ENCODE measurements around the gene ADGRG6. TPM values are rescaled to one million over a fixed set of nuclear protein-coding genes. Genes with fewer than 3 reads are reported as not detected.

Gene ADGRG6
- total and polyA plus RNA-seq, 9 of the 15 experiments (the other 6 are each of a cell fraction or from before 2014, with no cell fraction given), result under 0.01 to 0.11 (median 0.05) TPM; not detected in 5

- no peak overlapping the region for H3K4me3 ChIP-seq
- H3K9ac ChIP-seq (ENCODE audit: insufficient read depth in 1 of 2, low read depth in 2 of 2, low read length in 2 of 2), result no peak overlapping the region
- peaks cover 0 to 6% of the 10 kb centered on the region in 2 experiments; a peak in 2 of 5 replicates for H3K4me1 ChIP-seq (replicated peaks in 1 of 2; ENCODE audit: control insufficient read depth in 2 of 2, insufficient read depth in 2 of 2, low read length in 2 of 2)
- POLR2A ChIA-PET, result no interaction called here
- in situ Hi-C loops (cut with MboI) (no loop called here), intact Hi-C loops (cut with micrococcal nuclease) (no loop called here)
- FAIRE-seq, result no peak
- H3K36me3 ChIP-seq (ENCODE audit: control insufficient read depth, insufficient read depth, low read length), result no peaks in the 10 kb centered on the region
- H3K27ac ChIP-seq (ENCODE audit: extremely low read depth, low read depth, low read length), result no peak overlapping the region
- no peaks in the 10 kb centered on the region for H4K20me1 ChIP-seq (replicated peaks; ENCODE audit: control insufficient read depth, insufficient read depth, low read length)
- no peaks in the 10 kb centered on the region for H3K9me3 ChIP-seq (replicated peaks; ENCODE audit: control insufficient read depth, insufficient read depth, low read depth, low read length)
- CTCF ChIA-PET (ENCODE audit: low intra/inter-chr PET ratio), result no interaction called here
- BruUV-seq (replicated peaks), result no TSS peak
- 0% methylated on average over 3 of the region's 3 CpGs for WGBS (ENCODE audit: insufficient coverage, low coverage, missing lambda C conversion rate)
- no peaks in the 10 kb centered on the region for H3K79me2 ChIP-seq (ENCODE audit: control insufficient read depth, insufficient read depth, low read length)
- no peak for TF ChIP-seq ZNF263 (CRISPR knock-in tag; IDR thresholded peaks at IDR 0.05; ENCODE audit: borderline replicate concordance)
- TF ChIP-seq MBD2 (IDR thresholded peaks at IDR 0.05; ENCODE audit: borderline replicate concordance, low read depth), result no peak
- TF ChIP-seq ETV5 (CRISPR knock-in tag; IDR thresholded peaks at IDR 0.05; ENCODE audit: low read depth), result no peak
- no peaks in the 10 kb centered on the region for H3K9me1 ChIP-seq (ENCODE audit: control insufficient read depth, insufficient read depth, low read length)
- H3K4me2 ChIP-seq (ENCODE audit: insufficient read depth, low read length), result no peak overlapping the region
- no peak for ATAC-seq
- H2AFZ ChIP-seq (ENCODE audit: low read depth, low read length), result no peak overlapping the region
- DNase-seq (ENCODE audit: extremely low read depth in 1 of 4, low spot score in 3 of 4), result no peak
- no peaks in the 10 kb centered on the region for H3K27me3 ChIP-seq (ENCODE audit: control insufficient read depth in 2 of 2, insufficient read depth in 2 of 2, low read length in 2 of 2)
These were observed 102.9 kb downstream of the ADGRG6 start for GRCh38 chr6:142404751-142405150.

- H3K27me3 ChIP-seq (ENCODE audit: control insufficient read depth in 2 of 2, insufficient read depth in 2 of 2, low read length in 2 of 2), result no peaks in the 10 kb centered on the region
- BruUV-seq (replicated peaks), result no TSS peak
- ATAC-seq (no peak), DNase-seq (ENCODE audit: extremely low read depth in 1 of 4, low spot score in 3 of 4) (no peak), FAIRE-seq (no peak)
- no peaks in the 10 kb centered on the region for H4K20me1 ChIP-seq (replicated peaks; ENCODE audit: control insufficient read depth, insufficient read depth, low read length)
- CTCF ChIA-PET (ENCODE audit: low intra/inter-chr PET ratio), result no interaction called here
- no peaks in the 10 kb centered on the region; a peak in 1 of 5 replicates for H3K4me1 ChIP-seq (replicated peaks in 1 of 2; ENCODE audit: control insufficient read depth in 2 of 2, insufficient read depth in 2 of 2, low read length in 2 of 2)
- no peak for TF ChIP-seq CBX1 (IDR thresholded peaks at IDR 0.05; ENCODE audit: low read depth)
- TF ChIP-seq MAFF (IDR thresholded peaks at IDR 0.05; ENCODE audit: low read length), result no peak
- no peak for TF ChIP-seq ZNF561 (CRISPR knock-in tag; conservative IDR thresholded peaks at IDR 0.05)
- TF ChIP-seq, protein P1, sequence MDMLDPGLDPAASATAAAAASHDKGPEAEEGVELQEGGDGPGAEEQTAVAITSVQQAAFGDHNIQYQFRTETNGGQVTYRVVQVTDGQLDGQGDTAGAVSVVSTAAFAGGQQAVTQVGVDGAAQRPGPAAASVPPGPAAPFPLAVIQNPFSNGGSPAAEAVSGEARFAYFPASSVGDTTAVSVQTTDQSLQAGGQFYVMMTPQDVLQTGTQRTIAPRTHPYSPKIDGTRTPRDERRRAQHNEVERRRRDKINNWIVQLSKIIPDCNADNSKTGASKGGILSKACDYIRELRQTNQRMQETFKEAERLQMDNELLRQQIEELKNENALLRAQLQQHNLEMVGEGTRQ (CRISPR knock-in tag; IDR thresholded peaks at IDR 0.05), result no peak
- TF ChIP-seq JUND (IDR thresholded peaks at IDR 0.05; ENCODE audit: borderline replicate concordance, low read depth, low read length), result no peak
- TF ChIP-seq JUND (tag; IDR thresholded peaks at IDR 0.05; ENCODE audit: borderline replicate concordance, low read depth, low read length), result no peak
- no peak for TF ChIP-seq SMARCC2 (IDR thresholded peaks at IDR 0.05; ENCODE audit: low read depth)
- TF ChIP-seq ZKSCAN1 (IDR thresholded peaks at IDR 0.05; ENCODE audit: low read depth, low read length), result no peak
- TF ChIP-seq KAT2B (IDR thresholded peaks at IDR 0.05; ENCODE audit: low read depth, low read length), result no peak
- POLR2A ChIA-PET, result no interaction called here
- no peaks in the 10 kb centered on the region for H3K36me3 ChIP-seq (ENCODE audit: control insufficient read depth, insufficient read depth, low read length)
- H3K9me1 ChIP-seq (ENCODE audit: control insufficient read depth, insufficient read depth, low read length), result no peaks in the 10 kb centered on the region
- no peak overlapping the region for H2AFZ ChIP-seq (ENCODE audit: low read depth, low read length)
- 0% methylated on average over 3 of the region's 3 CpGs for WGBS (ENCODE audit: insufficient coverage, low coverage, missing lambda C conversion rate)
- intact Hi-C loops (cut with micrococcal nuclease), result no loop called here
- no peak overlapping the region for H3K4me2 ChIP-seq (ENCODE audit: insufficient read depth, low read length)
- H3K4me3 ChIP-seq, result no peak overlapping the region
- no peak overlapping the region for H3K27ac ChIP-seq (ENCODE audit: extremely low read depth, low read depth, low read length)
- H3K9ac ChIP-seq (ENCODE audit: insufficient read depth in 1 of 2, low read depth in 2 of 2, low read length in 2 of 2), result no peak overlapping the region
- H3K79me2 ChIP-seq (ENCODE audit: control insufficient read depth, insufficient read depth, low read length), result no peaks in the 10 kb centered on the region
- no peaks in the 10 kb centered on the region for H3K9me3 ChIP-seq (replicated peaks; ENCODE audit: control insufficient read depth, insufficient read depth, low read depth, low read length)
- in situ Hi-C loops (cut with MboI), result no loop called here
These were observed 104.3 kb downstream of the ADGRG6 start for GRCh38 chr6:142406131-142406530.
